Pons (tissue), 1 donor: ENCODE results near the gene ANKRD44.
A peak's percentile ranks its signal among the peaks of the same experiment; 100 is the strongest.

ENCODE experiments used
- DNase-seq: peaks from one replicate; pipeline ENCODE4 v3.0.0-alpha.2; 2016; ENCODE audit warnings: low spot score

Gene ANKRD44

GRCh38 chr2:196987649-196988364 is 322.8 kb downstream of the ANKRD44 start:
- DNase-seq = peak; percentile 40

- DNase-seq = no peak
These were observed 323.3 kb downstream of the ANKRD44 start for GRCh38 chr2:196987298-196987648.

GRCh38 chr2:196985511-196986183 is 324.9 kb downstream of the ANKRD44 start:
- no peak for DNase-seq

GRCh38 chr2:196984903-196985302 is 325.7 kb downstream of the ANKRD44 start:
- no peak for DNase-seq

- no peak for DNase-seq
These were observed 326.6 kb downstream of the ANKRD44 start for GRCh38 chr2:196983934-196984333.

GRCh38 chr2:196980473-196980872 is 330.1 kb downstream of the ANKRD44 start:
- DNase-seq = no peak

GRCh38 chr2:196980001-196980400 is 330.6 kb downstream of the ANKRD44 start:
- DNase-seq = no peak

GRCh38 chr2:196977507-196977906 is 333.1 kb downstream of the ANKRD44 start:
- no peak for DNase-seq

- no peak for DNase-seq
These were observed 335.6 kb downstream of the ANKRD44 start for GRCh38 chr2:196974970-196975369.

- no peak for DNase-seq
These were observed 338.9 kb downstream of the ANKRD44 start for GRCh38 chr2:196971574-196972279.

GRCh38 chr2:196970099-196970498 is 340.5 kb downstream of the ANKRD44 start:
- no peak for DNase-seq

- DNase-seq = no peak
These were observed 342.1 kb downstream of the ANKRD44 start for GRCh38 chr2:196968516-196968915.

GRCh38 chr2:196967775-196968174 is 342.8 kb downstream of the ANKRD44 start:
- DNase-seq = no peak

- no peak for DNase-seq
These were observed 343.5 kb downstream of the ANKRD44 start for GRCh38 chr2:196967116-196967515.

- no peak for DNase-seq
These were observed 344.5 kb downstream of the ANKRD44 start for GRCh38 chr2:196966061-196966460.

GRCh38 chr2:196965651-196966050 is 344.9 kb downstream of the ANKRD44 start:
- DNase-seq = no peak

- DNase-seq = no peak
These were observed 346.6 kb downstream of the ANKRD44 start for GRCh38 chr2:196963961-196964360.

- no peak for DNase-seq
These were observed 347.5 kb downstream of the ANKRD44 start for GRCh38 chr2:196963043-196963442.

GRCh38 chr2:196962325-196962724 is 348.3 kb downstream of the ANKRD44 start:
- no peak for DNase-seq

- DNase-seq = no peak
These were observed 348.7 kb downstream of the ANKRD44 start for GRCh38 chr2:196961889-196962288.

GRCh38 chr2:196959734-196960338 is 350.7 kb downstream of the ANKRD44 start:
- DNase-seq = no peak

GRCh38 chr2:196959281-196959680 is 351.3 kb downstream of the ANKRD44 start:
- no peak for DNase-seq
